ENCODE results near the gene SUSD1. TPM values are rescaled to one million over a fixed set of nuclear protein-coding genes. Genes with fewer than 3 reads are reported as not detected.

Gene SUSD1
- total RNA-seq, 1 donor from 2014 or later, result 63.6 TPM

- DNase-seq (ENCODE audit: low spot score in 2 of 2) (no peak), FAIRE-seq (no peak)
Observed at GRCh38 chr9:112104401-112104800, 70.7 kb downstream of the SUSD1 start.

GRCh38 chr9:112103405-112103804 lies 71.7 kb downstream of the SUSD1 start:
- DNase-seq (ENCODE audit: low spot score in 2 of 2) (no peak), FAIRE-seq (no peak)

GRCh38 chr9:112097712-112098688 lies 77.1 kb downstream of the SUSD1 start:
- DNase-seq (ENCODE audit: low spot score in 2 of 2) (peak; percentile 22 to 48), FAIRE-seq (no peak)

GRCh38 chr9:112094948-112095681 lies 80.0 kb downstream of the SUSD1 start:
- FAIRE-seq, result no peak
- DNase-seq (ENCODE audit: low spot score in 2 of 2), result no peak

GRCh38 chr9:112094241-112094640 lies 80.9 kb downstream of the SUSD1 start:
- no peak for FAIRE-seq

GRCh38 chr9:112093870-112094216 lies 81.3 kb downstream of the SUSD1 start:
- FAIRE-seq, result no peak
- no peak for DNase-seq (ENCODE audit: low spot score in 2 of 2)

More at GRCh38 chr9:112094241-112094640, 80.9 kb downstream of the SUSD1 start:
- no peak for DNase-seq (ENCODE audit: low spot score in 2 of 2)

- DNase-seq (ENCODE audit: low spot score in 2 of 2) (no peak), FAIRE-seq (no peak)
Observed at GRCh38 chr9:112093147-112093869, 81.8 kb downstream of the SUSD1 start.

- DNase-seq (ENCODE audit: low spot score in 2 of 2), result no peak
- no peak for FAIRE-seq
Observed at GRCh38 chr9:112091810-112092209, 83.3 kb downstream of the SUSD1 start.

GRCh38 chr9:112087506-112087905 lies 87.6 kb downstream of the SUSD1 start:
- no peak for FAIRE-seq
- DNase-seq (ENCODE audit: low spot score in 2 of 2), result no peak

- DNase-seq (ENCODE audit: low spot score in 2 of 2) (peak; percentile 8 to 30), FAIRE-seq (peak; percentile 87)
Observed at GRCh38 chr9:112086627-112087026, 88.5 kb downstream of the SUSD1 start.

GRCh38 chr9:112084907-112085306 lies 90.2 kb downstream of the SUSD1 start:
- DNase-seq (ENCODE audit: low spot score in 2 of 2) (no peak), FAIRE-seq (no peak)

- DNase-seq (ENCODE audit: low spot score in 2 of 2), result no peak
- no peak for FAIRE-seq
Observed at GRCh38 chr9:112084334-112084733, 90.8 kb downstream of the SUSD1 start.

GRCh38 chr9:112081918-112082729 lies 93.0 kb downstream of the SUSD1 start:
- FAIRE-seq, result no peak

GRCh38 chr9:112080831-112081542 lies 94.1 kb downstream of the SUSD1 start:
- no peak for FAIRE-seq
- DNase-seq (ENCODE audit: low spot score in 2 of 2), result no peak

More at GRCh38 chr9:112081918-112082729, 93.0 kb downstream of the SUSD1 start:
- DNase-seq (ENCODE audit: low spot score in 2 of 2), result no peak

GRCh38 chr9:112078432-112078831 lies 96.7 kb downstream of the SUSD1 start:
- no peak for DNase-seq (ENCODE audit: low spot score in 2 of 2)
- FAIRE-seq, result no peak

GRCh38 chr9:112076814-112077213 lies 98.3 kb downstream of the SUSD1 start:
- no peak for DNase-seq (ENCODE audit: low spot score in 2 of 2)
- FAIRE-seq, result no peak

- DNase-seq (ENCODE audit: low spot score in 2 of 2), result no peak
- no peak for FAIRE-seq
Observed at GRCh38 chr9:112075009-112075378, 100.1 kb downstream of the SUSD1 start.

- FAIRE-seq (no peak), DNase-seq (ENCODE audit: low spot score in 2 of 2) (peak in 1 of 2 donors; percentile 45)
Observed at GRCh38 chr9:112074250-112075008, 100.7 kb downstream of the SUSD1 start.
